ENCODE results near the gene MEIS1. TPM values are rescaled to one million over a fixed set of nuclear protein-coding genes. Genes with fewer than 3 reads are reported as not detected.
A peak's percentile ranks its signal among the peaks of the same experiment; 100 is the strongest.

MEIS1 gene
- polyA plus RNA-seq, 1 experiment: 107 TPM

GRCh38 chr2:66506265-66506664 lies 71.3 kb downstream of the MEIS1 start:
- Histone ChIP-seq H3K9me3 (ENCODE audit: control insufficient read depth, insufficient read depth, low read length) (no peaks in the 10 kb centered on the region), H3K27me3 (ENCODE audit: control insufficient read depth, insufficient read depth, low read length) (no peaks in the 10 kb centered on the region), H3K27ac (ENCODE audit: low read depth, low read length) (no peak overlapping the region), H3K4me3 (ENCODE audit: low read depth, low read length) (no peak overlapping the region)
- ChIA-PET POLR2A (interaction anchor here (0.6 kb wide), 1 partner anchor 25 kb away, joined by 3 read pairs; no protein-coding TSS in a partner anchor), CTCF (no interaction called here)
- no peak for DNase-seq (ENCODE audit: low read depth, low spot score)
- TF ChIP-seq CTCF (IDR thresholded peaks at IDR 0.05; ENCODE audit: low read depth, low read length): no peak

- POLR2A ChIA-PET: interaction anchor here (1.3 kb wide), 1 partner anchor 12 kb away, joined by 3 read pairs; no protein-coding TSS in a partner anchor
- peak overlapping the region; percentile 68 for H3K27ac ChIP-seq (ENCODE audit: low read depth, low read length)
- CTCF ChIA-PET: no interaction called here
- DNase-seq (ENCODE audit: low read depth, low spot score): no peak
- TF ChIP-seq CTCF (IDR thresholded peaks at IDR 0.05; ENCODE audit: low read depth, low read length): no peak
- H3K9me3 ChIP-seq (ENCODE audit: control insufficient read depth, insufficient read depth, low read length): no peaks in the 10 kb centered on the region
- H3K27me3 ChIP-seq (ENCODE audit: control insufficient read depth, insufficient read depth, low read length): no peaks in the 10 kb centered on the region
- H3K4me3 ChIP-seq (ENCODE audit: low read depth, low read length): no peak overlapping the region
Observed at GRCh38 chr2:66507673-66508201, 72.8 kb downstream of the MEIS1 start.

- Histone ChIP-seq H3K9me3 (ENCODE audit: control insufficient read depth, insufficient read depth, low read length) (no peaks in the 10 kb centered on the region), H3K27ac (ENCODE audit: low read depth, low read length) (peak overlapping the region; percentile 68), H3K27me3 (ENCODE audit: control insufficient read depth, insufficient read depth, low read length) (no peaks in the 10 kb centered on the region), H3K4me3 (ENCODE audit: low read depth, low read length) (peak overlapping the region; percentile 21; the same call in 1 of the 2 replicates)
- ChIA-PET POLR2A (no interaction called here), CTCF (no interaction called here)
- no peak for DNase-seq (ENCODE audit: low read depth, low spot score)
- no peak for TF ChIP-seq CTCF (IDR thresholded peaks at IDR 0.05; ENCODE audit: low read depth, low read length)
Observed at GRCh38 chr2:66508484-66509071, 73.7 kb downstream of the MEIS1 start.

GRCh38 chr2:66509326-66509811 lies 74.4 kb downstream of the MEIS1 start:
- DNase-seq (ENCODE audit: low read depth, low spot score): no peak
- Histone ChIP-seq H3K27me3 (ENCODE audit: control insufficient read depth, insufficient read depth, low read length) (no peaks in the 10 kb centered on the region), H3K4me3 (ENCODE audit: low read depth, low read length) (no peak overlapping the region), H3K27ac (ENCODE audit: low read depth, low read length) (no peak overlapping the region), H3K9me3 (ENCODE audit: control insufficient read depth, insufficient read depth, low read length) (no peaks in the 10 kb centered on the region)
- POLR2A ChIA-PET: no interaction called here
- no peak for TF ChIP-seq CTCF (IDR thresholded peaks at IDR 0.05; ENCODE audit: low read depth, low read length)
- CTCF ChIA-PET: no interaction called here

- H3K4me3 ChIP-seq (ENCODE audit: low read depth, low read length): no peak overlapping the region
- TF ChIP-seq CTCF (IDR thresholded peaks at IDR 0.05; ENCODE audit: low read depth, low read length): no peak
- ChIA-PET POLR2A (no interaction called here), CTCF (no interaction called here)
- H3K27me3 ChIP-seq (ENCODE audit: control insufficient read depth, insufficient read depth, low read length): no peaks in the 10 kb centered on the region
- H3K27ac ChIP-seq (ENCODE audit: low read depth, low read length): no peak overlapping the region
- H3K9me3 ChIP-seq (ENCODE audit: control insufficient read depth, insufficient read depth, low read length): no peaks in the 10 kb centered on the region
- no peak for DNase-seq (ENCODE audit: low read depth, low spot score)
Observed at GRCh38 chr2:66512626-66513025, 77.7 kb downstream of the MEIS1 start.
